Frontal cortex (tissue), 4 donors: ENCODE measurements around the gene SNCA. TPM values are rescaled to one million over a fixed set of nuclear protein-coding genes. Genes with fewer than 3 reads are reported as not detected.

ENCODE experiments used
- DNase-seq, 2 donors: peaks; one replicate each; pipeline ENCODE4 v3.0.0; 2012; ENCODE audit warnings: low spot score in 2 of 2
- FAIRE-seq: peaks from 2 replicates; lab custom pipeline; 2012; peaks lifted over from hg19 to GRCh38; lab: Jason Lieb, UNC
- total RNA-seq: library from RNA; depleted of rRNA; stranded (reverse); fragments of >200 nt; gene quantifications from one replicate; pipeline ENCODE4 v1.2.3, GENCODE V29; 2014
- donor health status: control.
- donor health status: control.
- donor health status: control.

SNCA gene
- total RNA-seq, 1 donor from 2014 or later, result 98.6 TPM

GRCh38 chr4:89762311-89762710 is 74.7 kb downstream of the SNCA start:
- FAIRE-seq, result no peak
- DNase-seq, result no peak

DNA sequence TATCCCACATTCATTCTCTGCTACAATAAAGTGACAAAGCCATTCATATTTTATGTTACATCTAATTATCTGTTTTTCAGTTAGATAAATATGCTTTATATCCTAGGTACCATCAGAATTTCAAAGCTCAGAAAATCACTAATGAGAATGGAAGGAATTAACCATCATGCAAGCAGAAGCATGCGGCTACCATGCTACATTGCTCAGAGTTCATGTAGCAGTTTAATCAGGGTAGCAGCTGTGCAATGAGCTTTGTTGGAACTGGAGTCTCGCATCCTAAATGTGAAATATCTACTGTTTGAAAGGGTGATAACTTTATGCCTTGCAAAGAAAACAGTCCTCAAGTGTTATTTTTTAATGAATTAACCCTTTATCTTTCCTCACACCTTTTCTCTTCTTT is 77.5 kb downstream of the SNCA start:
- FAIRE-seq, result no peak
- DNase-seq, result no peak

GRCh38 chr4:89757154-89757719 is 79.7 kb downstream of the SNCA start:
- no peak for FAIRE-seq
- no peak for DNase-seq

- FAIRE-seq (no peak), DNase-seq (no peak)
Observed at GRCh38 chr4:89755220-89755619, 81.7 kb downstream of the SNCA start.

DNA sequence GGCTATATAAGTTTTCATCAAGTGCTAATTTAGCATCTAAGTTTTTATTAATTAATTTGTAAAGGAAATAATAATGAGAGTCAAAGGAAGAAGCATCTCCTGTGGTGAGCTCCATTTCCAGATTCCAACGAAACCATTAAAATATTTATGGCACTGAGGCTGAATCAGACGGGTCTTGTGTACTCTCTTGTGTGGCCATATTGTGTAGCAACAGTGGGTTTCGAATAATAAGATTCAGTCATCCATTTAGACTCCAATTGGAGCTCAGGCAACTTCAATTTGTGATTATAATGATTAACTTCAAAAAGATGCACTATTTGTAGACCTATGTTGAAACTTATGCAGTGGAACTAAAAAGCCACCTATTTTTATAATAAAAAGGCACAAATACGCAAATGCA is 82.4 kb downstream of the SNCA start:
- no peak for DNase-seq
- no peak for FAIRE-seq

- DNase-seq (no peak), FAIRE-seq (no peak)
Observed at GRCh38 chr4:89753601-89754066, 83.3 kb downstream of the SNCA start.

DNA sequence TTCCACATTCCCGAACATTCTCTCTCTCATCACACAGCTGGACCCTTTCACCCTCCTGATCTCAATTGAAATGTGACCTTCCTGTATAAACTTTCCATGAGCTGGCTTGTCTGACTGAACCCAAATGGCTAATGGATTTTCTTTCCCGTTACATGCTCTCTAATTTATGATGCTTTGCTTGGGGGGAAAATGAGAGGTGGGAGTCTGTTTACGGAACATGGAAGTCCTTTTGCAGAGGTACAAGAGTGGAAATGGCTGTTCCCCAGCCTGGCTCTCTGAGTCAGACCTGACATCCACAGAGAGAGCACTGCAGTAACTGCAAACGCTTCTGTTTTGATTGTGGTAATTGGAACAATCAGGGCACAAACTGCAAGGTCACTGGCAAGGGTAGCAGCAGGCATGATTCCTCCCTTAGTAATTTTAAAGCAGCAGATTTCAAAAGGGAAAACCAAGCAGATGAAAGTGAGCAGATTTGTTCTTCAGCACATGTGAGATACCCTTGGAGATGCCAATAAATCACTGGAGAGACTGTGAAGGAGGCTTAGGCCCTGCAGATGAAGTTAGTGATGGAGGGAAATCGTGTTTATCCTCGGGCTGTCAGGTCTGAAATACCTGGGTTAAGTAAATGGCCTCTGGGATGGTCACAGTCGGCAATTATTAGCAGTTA is 83.9 kb downstream of the SNCA start:
- FAIRE-seq (no peak), DNase-seq (no peak)

- no peak for FAIRE-seq
- no peak for DNase-seq
Observed at GRCh38 chr4:89751416-89751815, 85.5 kb downstream of the SNCA start.

DNA sequence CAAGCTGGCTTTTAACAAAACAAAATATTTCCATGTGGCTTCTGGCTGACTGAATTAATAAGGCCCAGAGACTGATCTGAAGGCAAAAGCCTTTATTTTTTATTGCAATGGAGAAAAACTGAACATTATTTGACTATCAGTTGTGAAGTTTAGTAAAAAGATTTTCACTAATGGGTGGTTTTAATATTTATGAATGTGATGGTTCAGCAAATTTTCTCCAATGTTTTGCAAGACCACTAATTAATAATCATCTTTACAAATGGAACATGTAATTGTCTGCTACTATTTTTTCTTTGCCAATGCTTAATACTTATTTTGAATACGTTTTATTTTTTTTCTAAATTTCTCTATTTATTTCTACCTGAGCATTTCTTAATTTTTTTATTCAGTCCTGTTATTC is 90.6 kb downstream of the SNCA start:
- no peak for DNase-seq
- FAIRE-seq, result no peak

DNA sequence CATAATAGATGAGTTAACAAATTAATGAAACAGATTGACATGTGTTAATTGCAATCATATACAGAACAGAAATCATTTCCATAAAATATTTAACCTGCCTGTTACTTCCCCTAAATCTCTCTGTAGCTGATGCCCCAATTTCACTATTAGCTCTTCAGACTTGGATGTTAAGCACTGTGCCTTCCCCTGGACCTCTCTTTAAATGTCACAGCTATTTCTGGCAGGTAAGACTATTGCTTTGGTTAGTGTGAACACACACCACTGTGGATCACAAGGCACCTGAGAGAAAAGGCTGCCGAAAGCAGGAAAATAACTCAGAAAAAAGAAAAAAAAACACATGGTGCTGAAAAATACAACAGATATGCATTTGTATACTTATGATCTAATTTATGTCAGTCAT is 91.3 kb downstream of the SNCA start:
- DNase-seq (no peak), FAIRE-seq (no peak)

- FAIRE-seq (no peak), DNase-seq (no peak)
Observed at GRCh38 chr4:89744914-89745313, 92.0 kb downstream of the SNCA start.

DNA sequence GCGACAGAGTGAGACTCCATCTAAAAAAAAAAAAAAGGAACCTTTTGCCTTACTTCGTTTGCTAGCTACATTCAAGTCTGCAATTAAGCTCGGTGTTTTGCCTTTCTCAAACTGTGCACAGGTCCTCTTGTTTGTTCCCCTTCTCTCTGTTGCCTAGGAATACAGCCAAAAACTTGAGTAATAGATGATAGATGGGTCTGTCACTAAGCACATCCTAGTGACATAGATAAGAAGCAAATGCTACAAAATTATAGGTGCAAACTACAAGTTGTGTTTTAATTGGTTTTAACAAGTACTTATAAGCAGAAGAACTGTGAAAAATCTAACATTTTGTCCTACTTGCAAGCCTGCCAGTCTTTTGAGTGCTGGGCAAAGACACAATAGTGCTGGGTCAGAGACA is 95.2 kb downstream of the SNCA start:
- FAIRE-seq (no peak), DNase-seq (no peak)

- no peak for DNase-seq
- peak; percentile 43 for FAIRE-seq
Observed at GRCh38 chr4:89739311-89739988, 97.5 kb downstream of the SNCA start.

DNA sequence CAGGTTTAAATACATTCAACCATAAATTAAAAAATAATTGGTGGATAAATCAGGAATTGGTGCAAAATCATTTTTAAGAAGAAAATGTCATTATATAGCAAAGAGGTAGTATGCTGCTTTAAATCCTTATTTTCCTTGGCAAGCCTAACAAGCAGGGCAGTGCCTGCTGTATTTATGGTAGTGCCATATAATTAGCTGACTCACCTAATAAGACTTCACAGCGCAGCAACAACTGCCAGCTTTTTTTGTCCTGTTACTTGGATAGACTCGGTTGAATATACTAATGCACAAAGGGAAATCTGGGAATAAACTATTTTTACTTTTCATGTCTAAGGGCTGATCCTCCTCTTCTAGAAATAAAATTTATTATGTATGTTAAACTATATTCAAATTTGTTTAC is 99.1 kb downstream of the SNCA start:
- FAIRE-seq (no peak), DNase-seq (no peak)

GRCh38 chr4:89733946-89734345 is 103.0 kb downstream of the SNCA start:
- FAIRE-seq (no peak), DNase-seq (no peak)

DNA sequence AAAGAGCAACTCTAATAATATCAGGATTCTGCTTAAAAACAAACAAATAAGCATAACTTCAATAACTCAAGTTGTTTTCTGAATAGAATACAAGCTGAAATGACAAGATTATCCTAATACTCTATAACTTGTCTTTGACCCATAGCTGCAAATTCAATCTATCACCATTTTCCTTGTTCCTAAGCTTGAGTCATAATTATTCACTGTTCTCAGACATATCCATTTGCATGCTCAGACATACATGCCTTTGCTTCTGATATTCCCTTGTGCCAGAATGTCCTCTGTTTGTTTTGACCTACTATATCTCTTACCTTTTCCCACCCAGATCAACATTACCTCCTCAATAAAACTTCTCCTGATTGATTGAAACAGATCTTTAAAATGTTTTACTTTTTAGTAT is 109.7 kb downstream of the SNCA start:
- DNase-seq, result no peak
- no peak for FAIRE-seq

DNA sequence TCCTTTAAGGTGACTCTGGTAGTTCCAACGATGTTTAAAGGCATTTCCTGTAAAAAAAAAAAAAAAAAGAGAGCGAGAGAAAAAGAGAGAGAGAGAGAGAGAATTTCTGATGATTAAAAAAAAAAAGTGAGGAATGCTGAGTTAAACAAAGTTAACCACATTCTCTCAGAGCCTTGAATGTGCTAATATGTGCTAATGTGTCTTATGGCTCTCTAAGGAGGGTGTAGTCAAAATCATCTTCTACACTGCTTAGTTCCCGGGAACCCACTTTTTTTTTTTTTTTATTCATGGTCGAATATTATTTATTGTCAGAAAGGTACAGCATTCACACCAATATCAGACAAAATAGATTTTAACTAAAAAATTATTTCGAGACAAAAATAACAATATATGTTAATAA is 111.7 kb downstream of the SNCA start:
- no peak for DNase-seq
- peak; percentile 79 for FAIRE-seq

DNA sequence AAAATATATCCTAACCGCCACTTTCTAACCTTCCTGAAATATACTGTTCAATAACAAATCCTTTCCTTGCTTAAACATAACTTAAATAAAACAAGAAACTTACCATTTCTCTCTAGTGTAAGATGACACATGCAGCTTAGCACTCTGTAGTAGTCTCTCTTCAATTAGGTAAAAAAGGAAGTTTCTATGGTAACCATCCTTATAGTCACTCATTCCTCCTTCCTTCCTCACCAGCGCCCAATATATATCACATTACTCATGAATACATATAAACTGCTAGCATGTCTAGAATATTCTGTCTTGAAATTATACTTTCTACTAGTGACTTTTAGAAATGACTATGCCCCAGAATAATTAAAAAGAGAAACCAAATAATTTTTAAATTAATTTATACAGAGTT is 112.2 kb downstream of the SNCA start:
- DNase-seq (no peak), FAIRE-seq (no peak)

GRCh38 chr4:89723096-89723495 is 113.9 kb downstream of the SNCA start:
- no peak for DNase-seq
- FAIRE-seq, result no peak

DNA sequence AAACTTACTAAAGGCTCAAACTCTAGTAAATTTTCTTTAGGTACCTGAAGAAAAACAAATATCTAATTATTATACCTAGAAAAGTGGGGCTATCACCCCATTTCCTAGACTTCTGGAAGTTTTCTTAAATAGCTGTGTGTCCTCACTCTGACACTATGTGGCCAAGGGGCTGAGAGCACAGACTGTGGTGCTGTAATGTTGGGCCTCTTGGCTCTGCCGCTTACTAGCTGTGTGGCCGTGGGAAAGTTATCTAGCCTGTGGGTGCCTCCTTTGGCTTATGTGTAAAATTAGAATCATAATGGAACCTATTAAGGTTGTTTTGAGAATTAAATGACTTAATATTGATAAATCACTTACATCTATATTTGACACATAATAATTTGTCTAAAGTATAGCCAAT is 114.4 kb downstream of the SNCA start:
- FAIRE-seq (no peak), DNase-seq (no peak)

- FAIRE-seq (no peak), DNase-seq (no peak)
Observed at GRCh38 chr4:89720981-89721380, 116.0 kb downstream of the SNCA start.
